Mesenteric fat pad (tissue), 1 donor: ENCODE measurements around the gene SLC2A5. TPM values are rescaled to one million over a fixed set of nuclear protein-coding genes. Genes with fewer than 3 reads are reported as not detected.
A peak's percentile ranks its signal among the peaks of the same experiment; 100 is the strongest.

Experiments
- DNase-seq: peaks from one replicate; pipeline ENCODE4 v3.0.0-alpha.2; 2020; ENCODE audit warnings: low spot score
- total RNA-seq: library from RNA; stranded (reverse); fragmentation: NEBNext Ultra II Directional; extraction: Animal tissue kit (Norgen Biotek cat#: 25700); gene quantifications from one replicate; pipeline ENCODE4 v1.2.1, GENCODE V29; 2021
- donor health status: DM: yes; HTN: yes; CAD: no.

Gene SLC2A5
- total RNA-seq, 1 donor from 2014 or later = 12.9 TPM

DNA sequence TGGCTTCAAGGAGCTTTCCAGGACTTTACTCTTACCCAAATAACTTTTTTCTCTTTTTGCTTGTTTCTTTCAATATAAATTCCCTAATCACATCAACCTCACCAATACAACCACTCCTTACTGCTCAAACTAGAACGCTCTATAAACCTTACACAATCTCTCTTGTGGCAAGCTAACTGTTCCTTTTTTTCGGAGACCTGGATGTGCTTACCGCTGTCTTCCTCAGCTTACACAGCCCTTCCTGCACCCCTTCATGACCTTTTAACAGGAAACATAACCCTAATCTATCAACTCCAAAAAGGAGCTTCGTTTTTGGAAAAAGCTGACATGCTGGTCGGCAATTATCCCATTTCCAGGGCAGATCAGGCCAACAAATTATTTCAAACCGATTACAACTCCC lies 24.1 kb upstream of the SLC2A5 start:
- DNase-seq = no peak

DNA sequence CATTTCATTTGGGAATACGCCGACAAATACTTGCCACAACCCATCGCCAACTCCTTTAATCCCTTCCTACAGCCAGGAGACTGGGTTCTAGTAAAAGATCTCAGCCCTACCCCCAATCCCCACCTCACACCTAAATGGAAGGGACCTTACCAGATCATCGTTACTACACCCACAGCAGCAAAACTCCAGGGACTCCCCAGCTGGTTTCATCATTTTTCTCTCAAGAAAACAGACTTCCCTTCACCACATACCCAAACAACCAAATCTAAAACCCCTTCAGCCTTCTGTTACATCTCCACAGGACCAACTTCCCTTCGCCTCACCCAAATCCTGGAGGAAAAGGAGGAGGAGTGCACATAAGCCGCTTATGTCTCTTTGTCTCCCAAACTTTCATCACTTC lies 23.7 kb upstream of the SLC2A5 start:
- DNase-seq = no peak

DNA sequence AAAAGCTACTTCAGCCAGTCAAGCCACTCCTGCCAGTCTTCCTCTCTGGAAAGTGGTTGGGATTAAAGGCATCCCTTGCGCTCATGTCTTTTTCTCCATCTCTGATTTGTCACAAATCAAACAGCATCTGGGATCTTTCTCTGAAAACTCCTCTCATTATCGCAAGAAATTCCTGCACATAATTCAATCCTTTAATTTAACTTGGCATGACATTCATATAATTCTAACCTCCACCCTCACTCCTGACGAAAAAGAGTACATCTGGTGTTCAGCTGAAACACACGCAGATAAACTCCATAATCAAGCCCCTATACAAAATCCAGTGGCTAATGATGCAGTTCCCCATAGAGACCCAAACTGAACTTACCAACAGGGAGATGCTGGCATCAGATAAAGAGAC lies 19.4 kb upstream of the SLC2A5 start:
- DNase-seq = no peak

DNA sequence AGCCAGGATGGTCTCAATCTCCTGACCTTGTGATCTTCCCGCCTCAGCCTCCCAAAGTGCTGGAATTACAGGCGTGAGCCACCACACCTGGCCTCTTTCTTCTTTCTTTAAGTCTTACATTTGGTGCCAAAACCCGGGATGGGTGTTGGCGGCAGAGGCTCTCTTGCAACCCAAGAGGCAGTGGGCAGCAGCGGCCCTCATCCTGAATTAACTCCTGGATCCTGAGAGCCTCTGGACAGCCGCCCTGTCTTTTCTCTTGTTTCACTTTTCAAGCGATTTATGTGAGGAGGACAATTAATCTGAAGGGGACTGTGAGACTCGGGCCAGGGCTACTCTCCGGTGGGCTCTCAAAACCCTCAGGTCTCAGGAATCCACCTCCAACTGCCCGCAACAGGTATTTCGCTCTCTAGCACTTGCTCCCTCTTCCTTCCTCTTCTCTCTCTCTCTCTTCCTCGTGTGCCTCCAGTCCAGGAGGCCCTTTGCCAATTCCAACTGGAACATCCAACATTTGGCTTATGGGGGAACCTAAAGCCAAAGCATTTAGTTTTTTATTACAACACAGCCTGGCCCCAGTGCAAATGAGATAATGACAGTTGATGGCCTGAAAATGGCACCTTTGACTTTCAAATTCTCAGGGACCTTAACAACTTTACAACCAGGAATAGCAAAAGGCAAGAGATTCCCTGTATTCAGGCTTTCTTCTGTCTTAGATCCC lies 18.1 kb upstream of the SLC2A5 start:
- peak; percentile 16 for DNase-seq

DNA sequence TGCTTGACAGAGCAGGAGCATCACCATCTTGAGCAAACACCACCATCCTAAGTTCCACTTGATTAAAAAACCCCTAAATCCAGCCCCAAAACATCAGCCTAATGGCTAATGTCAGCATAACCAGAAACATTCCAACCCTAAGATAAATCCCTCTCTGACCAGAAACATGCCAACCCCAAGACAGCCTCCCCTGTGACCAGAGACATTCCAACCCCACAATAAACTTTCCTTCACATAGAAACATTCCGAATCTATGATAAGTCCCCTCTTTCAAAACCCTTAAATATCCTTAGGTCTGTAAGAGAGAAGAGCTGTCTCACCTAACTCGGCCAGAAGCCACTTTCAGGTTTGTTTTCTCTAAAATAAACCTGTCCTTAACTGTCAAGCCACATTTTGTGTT lies 17.4 kb upstream of the SLC2A5 start:
- DNase-seq = no peak

DNA sequence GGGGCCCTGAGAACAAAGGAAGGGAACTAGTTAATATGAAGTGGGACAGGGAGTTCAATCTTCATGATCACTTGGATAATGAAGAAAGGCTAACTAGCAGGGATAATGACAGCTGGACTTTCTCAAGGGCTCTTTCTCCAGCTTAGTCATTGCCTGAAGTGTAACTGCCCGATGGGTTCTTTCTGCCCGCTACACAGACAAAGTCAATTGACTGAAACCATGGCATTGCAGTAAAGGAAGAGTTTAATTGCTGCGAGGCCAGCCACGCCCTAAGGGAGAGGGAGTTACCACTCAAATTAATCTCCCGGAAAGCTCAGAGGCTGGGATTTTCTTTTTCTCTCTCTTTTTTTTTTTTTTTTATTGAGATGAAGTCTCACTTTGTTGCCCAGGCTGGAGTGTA lies 16.6 kb upstream of the SLC2A5 start:
- no peak for DNase-seq

DNA sequence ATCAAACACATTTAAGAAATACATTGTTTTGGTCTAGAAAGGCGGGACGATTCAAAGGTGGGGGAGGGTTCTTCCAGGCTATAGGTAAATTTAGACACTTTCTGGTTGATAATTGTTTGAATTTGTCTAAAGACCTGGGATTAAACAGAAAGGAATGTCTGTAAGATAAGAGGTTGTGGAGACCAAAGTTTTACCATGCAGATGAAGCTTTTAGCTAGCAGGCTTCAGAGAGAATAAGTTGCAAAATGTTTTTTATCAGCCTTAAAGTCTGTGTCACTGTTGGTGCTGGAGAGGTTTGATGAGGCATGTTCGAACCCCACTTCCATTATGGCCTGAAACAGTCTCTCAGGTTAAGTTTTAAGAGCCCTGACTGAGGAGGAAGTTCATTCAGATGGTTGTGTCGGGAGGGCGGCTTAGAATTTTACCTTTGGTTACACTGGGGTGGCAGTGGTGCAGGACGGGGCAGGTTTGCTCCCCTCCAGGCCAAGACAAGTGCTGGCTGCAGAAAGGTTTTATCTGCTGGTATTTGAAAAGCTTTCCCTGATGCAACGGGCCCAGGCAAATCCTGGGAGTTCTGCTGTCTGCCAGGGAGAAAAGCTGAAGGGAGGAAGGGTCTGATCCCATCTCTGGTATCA lies 16.0 kb upstream of the SLC2A5 start:
- DNase-seq = no peak

DNA sequence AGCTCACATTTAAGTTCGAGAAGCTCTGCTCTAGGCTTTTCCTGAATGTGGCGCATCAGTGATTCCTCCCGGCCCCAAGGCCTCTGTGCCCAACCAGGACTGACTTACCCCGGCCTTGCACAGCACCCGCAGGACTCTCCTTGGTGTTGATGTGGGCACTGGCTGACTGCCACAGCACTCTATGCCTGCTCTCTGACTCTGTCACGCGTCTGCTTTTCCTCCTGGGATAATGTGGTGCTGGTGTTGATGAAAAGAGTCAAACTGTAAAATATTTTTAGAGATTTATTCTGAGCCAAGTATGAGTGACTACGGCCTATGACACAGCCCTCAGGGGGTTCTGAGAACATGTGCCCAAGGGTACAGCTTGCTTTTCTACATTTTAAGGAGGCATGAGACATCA lies 15.5 kb upstream of the SLC2A5 start:
- no peak for DNase-seq

DNA sequence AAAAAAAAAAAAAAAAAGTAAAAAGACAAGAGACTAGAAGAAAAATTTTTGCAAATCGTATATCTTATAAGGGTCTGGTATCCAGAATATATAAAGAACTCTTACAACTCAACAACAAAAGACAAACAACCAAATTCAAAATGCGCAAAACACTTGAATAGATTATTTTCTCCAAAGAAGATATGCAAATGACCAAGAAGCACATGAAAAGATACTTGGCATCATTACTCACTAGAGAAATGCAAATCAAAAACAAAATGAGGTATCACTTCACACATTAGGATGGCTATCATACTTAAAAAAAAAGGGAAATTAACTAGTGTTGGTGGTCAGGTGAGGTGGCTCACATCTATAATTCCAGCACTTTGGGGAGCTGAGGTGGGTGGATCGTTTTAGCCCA lies 12.0 kb upstream of the SLC2A5 start:
- no peak for DNase-seq

DNA sequence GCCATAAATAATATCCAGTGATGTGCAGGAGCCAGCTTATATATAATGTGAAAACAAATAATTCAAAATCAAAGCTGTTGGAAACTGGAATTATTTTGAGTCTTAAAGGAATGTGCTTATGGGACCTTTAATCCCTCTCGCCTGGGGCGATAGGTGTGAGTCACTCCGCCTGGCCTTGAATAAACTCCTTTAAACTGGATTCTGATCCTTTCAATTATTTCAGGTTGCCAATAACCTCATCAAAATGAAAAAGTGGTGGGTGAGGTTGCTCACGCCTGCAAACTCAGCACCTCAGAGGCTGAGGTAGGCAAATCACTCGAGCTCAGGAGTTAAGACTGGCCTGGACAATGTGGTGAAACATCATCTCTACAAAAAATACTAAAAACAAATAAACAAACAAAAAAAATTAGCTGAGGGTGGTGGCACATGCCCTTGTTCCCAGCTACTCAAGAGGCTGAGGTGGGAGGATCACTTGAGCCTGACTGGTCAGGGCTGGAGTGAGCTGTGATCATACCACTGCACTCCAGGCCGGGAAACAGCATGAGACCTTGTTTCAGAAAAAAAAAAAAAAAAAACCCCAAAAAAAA lies 11.4 kb upstream of the SLC2A5 start:
- no peak for DNase-seq

DNA sequence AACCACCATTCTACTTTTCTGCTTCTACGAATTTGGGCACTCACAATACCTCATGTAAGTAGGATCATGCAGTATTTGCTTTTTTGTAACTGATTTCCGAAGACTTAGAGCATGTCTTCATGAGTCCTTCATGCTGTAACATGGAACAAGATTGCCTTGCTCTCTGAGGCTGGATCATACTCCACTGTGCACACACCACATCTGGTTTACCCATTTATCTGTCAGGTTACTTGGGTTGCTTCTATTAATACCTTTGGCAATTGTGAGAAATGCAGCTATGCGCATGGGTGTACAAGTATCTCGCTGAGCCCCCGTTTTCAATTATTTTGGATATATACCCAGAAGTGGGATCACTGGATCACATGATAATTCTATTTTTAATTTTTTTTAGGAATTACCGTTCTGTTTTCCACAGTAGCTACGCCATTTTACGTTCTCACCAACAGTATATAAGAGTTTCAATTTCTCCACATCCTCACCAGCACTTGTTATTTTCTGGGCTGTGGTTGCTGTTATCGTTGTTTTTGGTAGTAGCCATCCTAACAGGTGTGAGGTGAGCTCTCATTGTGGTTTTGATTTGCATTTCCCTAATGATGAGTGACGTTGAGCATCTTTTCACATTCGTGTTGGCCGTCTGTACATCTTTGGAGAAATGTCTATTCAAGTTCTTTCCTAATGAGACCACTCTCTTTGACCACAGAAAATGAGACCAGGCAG lies 10.7 kb upstream of the SLC2A5 start:
- no peak for DNase-seq

DNA sequence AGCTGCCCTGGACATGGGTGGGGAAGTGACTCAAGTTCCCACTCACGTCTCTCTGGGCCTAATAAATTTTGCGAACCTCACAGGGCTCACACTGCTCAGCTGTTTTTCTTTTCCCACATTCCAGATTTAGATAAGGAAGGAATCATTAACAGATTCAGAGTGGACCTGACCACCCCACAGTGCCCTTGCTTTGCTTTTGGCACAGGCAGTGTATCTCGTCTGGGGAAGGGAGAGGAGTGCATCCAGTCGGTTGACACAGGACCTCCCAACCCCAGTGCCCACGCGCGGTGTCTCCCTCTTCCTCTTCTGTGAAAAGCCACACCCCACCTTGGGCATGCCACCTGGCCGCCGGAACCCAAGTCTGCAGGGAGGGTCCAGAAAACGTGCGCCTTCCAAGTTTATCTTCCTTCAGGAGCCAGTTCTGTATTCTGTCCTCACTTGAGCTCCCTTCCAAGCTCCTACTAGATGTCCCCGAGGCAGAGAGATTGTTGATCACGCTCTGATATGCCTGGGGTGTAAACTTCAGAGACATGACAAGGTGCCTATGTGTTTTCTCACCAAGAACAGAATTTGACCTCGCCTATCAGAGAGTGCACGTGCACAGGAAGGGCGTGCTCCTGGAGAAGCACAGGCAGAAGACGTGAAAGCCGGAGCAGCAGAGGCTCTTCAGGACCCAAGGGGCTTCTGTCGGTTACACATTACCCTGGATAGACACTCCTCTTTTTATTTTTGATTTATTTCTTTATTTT lies 9.5 kb upstream of the SLC2A5 start:
- DNase-seq = no peak

DNA sequence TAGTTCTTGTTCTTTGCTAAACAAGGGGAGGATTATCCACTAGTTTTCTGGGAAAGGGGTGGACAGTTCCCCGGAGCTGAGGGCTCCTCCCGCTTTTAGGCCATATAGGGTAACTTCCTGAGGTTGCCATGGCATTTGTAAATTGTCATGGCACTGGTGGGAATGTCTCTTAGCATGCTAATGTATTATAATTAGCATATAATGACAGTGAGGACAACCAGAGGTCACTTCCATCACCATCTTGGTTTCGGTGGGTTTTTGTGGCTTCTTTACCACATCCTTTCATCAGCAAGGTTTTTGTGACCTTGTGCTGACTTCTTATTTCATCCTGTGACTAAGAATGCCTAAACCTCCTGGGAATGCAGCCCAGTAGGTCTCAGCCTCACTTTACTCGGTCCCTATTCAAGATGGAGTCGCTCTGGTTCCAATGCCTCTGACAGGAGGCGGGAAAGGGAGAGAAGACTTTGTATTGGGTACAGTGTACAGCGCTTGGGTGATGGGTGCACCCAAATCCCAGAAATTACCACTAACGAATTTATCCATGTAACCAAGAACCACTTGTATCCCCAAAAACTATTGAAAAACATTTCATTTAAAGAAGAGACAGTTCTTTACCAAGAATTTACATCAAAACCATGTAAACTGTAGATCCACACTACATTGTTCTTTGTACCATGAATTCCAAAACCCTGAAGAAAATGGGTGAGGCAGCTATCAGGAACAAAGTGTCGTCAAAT lies 8.7 kb upstream of the SLC2A5 start:
- DNase-seq = no peak

DNA sequence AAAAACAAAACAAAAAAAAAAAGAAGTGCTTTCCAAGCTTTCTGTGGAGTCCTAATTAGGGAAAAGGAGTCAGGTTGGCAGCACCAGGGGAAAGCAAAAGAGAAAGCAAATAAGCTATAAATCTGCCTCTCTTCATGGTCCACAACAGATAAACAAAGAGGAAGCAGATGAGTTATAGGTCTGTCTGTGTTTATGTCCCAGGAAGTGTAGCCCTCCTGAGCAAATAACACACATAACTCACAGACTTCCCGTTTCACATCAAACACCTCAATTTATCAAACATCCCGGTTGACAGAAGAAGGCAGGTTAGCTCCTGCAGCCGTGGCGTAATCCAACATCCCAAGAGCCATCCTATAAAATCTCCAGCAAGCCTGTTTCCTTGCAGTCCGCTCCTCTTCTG lies 5.6 kb upstream of the SLC2A5 start:
- DNase-seq = no peak

DNA sequence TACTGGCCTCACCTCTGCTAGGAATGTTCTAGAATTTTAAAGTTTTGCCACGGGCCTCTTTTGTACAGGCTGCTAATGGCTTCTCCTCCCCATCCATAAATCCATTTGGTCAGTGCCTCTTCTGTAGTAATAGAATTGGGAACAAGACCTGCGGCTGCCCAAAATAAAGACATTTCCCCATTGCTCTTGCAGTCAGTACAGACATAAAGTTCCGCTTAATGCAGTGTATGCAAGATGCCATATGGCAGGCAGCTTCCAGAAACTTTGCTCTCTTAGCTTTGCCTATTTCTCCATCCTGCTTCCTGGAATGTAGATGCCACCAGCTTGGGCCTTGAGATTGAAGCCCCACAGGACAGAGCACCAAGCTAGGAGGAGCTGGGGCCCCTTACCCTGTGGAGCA lies 3.7 kb upstream of the SLC2A5 start:
- no peak for DNase-seq

DNA sequence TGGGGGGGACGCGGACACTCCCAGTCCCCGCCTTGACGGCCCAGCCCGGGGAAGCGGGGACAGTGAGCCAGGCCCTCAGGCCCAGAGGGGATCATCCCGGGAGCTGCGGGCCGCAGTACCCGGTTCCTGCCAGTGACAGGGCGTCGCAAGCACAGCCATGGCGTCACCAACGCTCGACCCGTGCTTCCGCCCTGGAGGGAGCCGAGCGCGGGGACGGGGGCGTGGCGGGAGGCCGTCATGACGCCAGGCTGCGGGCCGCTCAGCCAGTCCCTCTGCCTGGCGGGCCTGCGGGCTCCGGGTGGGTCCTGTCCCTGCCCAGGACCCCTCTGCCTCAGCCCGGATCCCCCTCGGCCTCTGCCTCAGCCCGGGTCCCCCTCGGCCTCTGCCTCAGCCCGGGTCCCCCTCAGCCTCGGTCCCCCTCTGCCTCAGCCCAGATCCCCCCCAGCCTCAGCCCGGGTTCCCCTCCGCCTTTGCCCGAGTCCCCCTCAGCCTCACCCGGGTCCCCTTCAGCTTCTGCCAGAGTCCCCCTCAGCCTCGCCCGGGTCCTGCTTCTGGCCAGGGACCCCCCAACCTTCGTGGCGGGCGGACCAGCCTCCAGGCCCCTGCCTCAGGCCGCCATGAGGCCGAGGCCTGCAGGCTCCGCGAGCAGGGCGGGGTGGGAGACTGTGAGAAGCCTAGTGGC lies 2.3 kb upstream of the SLC2A5 start:
- no peak for DNase-seq

DNA sequence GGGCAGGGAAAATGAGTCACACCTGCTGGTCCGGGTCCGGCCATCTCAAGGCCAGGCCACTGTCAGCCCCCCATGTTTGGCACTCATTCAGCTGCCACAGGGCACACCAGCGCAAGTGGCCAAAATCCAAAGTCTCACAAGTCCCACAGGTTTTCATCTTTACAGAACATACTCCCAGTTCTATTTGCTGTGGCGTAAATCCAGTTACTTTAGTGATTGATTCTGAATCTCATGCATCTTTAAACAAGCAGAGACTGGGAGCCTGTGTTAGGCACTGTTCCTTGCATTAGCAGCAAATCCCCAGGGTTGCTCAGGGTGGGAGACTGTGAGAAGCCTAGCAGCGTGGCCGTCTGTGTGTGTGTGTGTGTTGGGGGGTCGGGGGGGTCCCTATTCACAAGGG lies 1.1 kb upstream of the SLC2A5 start:
- DNase-seq = no peak

DNA sequence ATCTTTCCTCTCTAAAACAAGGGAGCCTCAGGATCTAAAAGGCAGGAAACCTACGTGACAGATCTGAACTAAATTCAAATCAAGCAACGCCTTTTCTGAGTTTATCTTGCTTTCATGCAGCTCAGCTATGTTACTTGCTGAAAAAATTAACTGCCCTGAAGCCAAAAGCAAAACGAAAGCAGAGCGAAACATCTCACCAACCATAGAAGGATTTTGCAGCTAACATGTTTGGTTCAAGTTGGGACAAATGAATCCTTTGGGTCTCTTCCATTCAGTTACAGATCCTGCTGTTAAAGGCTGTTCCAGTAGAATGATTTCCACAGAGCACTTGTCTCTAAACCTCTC lies 482 bp downstream of the SLC2A5 start:
- no peak for DNase-seq

DNA sequence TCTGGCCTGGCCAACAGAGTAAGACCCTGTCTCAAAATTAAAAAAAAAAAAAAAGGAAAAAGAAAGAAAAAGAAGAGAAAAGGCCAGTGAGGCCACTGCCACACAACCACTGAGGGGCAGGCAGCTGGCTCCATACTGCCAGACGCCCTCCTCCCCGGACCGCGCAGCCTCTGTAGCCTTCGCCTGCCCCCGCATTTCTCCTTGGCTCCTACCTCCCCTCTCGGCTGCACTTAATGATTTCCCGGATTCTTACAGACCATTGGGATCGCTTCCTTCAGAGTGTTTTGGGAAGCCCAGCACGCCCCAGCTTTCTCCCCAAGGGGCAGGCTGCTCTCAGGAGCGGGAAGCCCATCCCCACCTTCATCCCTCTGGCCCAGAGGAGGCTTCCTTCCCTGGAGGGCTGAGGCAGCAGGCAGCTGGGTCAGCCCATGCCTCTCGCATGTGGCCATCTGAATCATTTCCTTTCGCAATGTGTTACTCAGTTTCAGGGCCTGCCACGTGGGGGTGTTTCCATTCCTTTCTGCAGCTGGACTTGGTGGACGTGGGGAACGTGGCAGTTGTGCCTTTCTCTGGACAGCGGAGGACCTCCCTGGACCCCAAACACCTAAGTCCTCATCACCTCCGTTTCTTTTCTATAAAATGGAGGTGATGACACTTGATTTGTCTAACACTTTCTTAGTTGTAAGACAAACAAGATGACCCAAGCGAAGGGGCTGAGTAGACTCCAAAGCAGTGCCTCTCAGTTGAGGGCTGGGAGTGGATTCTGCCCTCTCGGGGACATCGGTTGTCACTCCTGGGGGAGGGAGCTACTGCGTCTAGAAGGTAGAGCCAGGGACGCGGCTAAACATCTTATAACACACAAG lies 2.3 kb downstream of the SLC2A5 start:
- no peak for DNase-seq
